ENCODE results near the gene CFAP97D1.

- TF ChIP-seq EZH2 (IDR thresholded peaks at IDR 0.05; ENCODE audit: insufficient read depth, low read length), result no peak
- TF ChIP-seq, protein P1, sequence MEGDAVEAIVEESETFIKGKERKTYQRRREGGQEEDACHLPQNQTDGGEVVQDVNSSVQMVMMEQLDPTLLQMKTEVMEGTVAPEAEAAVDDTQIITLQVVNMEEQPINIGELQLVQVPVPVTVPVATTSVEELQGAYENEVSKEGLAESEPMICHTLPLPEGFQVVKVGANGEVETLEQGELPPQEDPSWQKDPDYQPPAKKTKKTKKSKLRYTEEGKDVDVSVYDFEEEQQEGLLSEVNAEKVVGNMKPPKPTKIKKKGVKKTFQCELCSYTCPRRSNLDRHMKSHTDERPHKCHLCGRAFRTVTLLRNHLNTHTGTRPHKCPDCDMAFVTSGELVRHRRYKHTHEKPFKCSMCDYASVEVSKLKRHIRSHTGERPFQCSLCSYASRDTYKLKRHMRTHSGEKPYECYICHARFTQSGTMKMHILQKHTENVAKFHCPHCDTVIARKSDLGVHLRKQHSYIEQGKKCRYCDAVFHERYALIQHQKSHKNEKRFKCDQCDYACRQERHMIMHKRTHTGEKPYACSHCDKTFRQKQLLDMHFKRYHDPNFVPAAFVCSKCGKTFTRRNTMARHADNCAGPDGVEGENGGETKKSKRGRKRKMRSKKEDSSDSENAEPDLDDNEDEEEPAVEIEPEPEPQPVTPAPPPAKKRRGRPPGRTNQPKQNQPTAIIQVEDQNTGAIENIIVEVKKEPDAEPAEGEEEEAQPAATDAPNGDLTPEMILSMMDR (IDR thresholded peaks at IDR 0.05; ENCODE audit: insufficient read depth, low read depth, low read length), result no peak
These were observed 46.3 kb upstream of the CFAP97D1 start for GRCh38 chr17:43733956-43734355.

All from astrocyte (in vitro differentiated cells and primary cell).